Caco-2 (cell line): Measurements from ENCODE around the gene RAP1A. TPM values are rescaled to one million over a fixed set of nuclear protein-coding genes. Genes with fewer than 3 reads are reported as not detected.

Experiments used
- BruUV-seq: library from RNA; stranded (reverse); fragments of 400-500 nt; replicated peaks from 2 replicates; lab custom pipeline; 2021; lab: Mats Ljungman, UMichigan
- CTCF ChIA-PET: fragments of 300-600 bp; sonication (Branson Sonifier 250); formaldehyde crosslinking; loops from one replicate; lab custom pipeline; 2022; ENCODE audit warnings: antibody characterized with exemption; lab: Charles Lee
- POLR2A ChIA-PET: fragments of 300-600 bp; sonication (Branson Sonifier 250); formaldehyde crosslinking; loops from one replicate; lab custom pipeline; 2022; ENCODE audit warnings: antibody characterized with exemption; lab: Charles Lee
- DNase-seq, 2 experiments: peaks; one replicate each; pipeline versions ENCODE4 v3.0.0 to v3.0.0-alpha.2; 2020 to 2022
- H3K27me3 ChIP-seq: replicated peaks from 2 replicates; pipeline ENCODE4 v1.6.0; 2011; ENCODE audit warnings: low read length; ENCODE audit not compliant: control insufficient read depth, insufficient read depth
- H3K36me3 ChIP-seq: 2 replicates; pipeline ENCODE4 v1.5.1; 2011; ENCODE audit warnings: low read length; ENCODE audit not compliant: control insufficient read depth, insufficient read depth
- H3K4me1 ChIP-seq: fragments of 250-450 bp; sonication (Bioruptor Pico); 2 replicates; pipeline ENCODE4 v1.5.1; 2020; ENCODE audit warnings: mild to moderate bottlenecking
- H3K4me3 ChIP-seq: 2 replicates; pipeline ENCODE4 v1.5.1; 2011; ENCODE audit warnings: low read depth, mild to moderate bottlenecking, control low read depth, low read length
- H3K9me3 ChIP-seq: fragments of 250-450 bp; sonication (Bioruptor Pico); 2 replicates; pipeline ENCODE4 v1.5.1; 2020; ENCODE audit warnings: mild to moderate bottlenecking, moderate library complexity
- H3K27ac Mint-ChIP-seq: one replicate; pipeline ENCODE4 v1.8.0; 2022; ENCODE audit warnings: mixed read lengths; ENCODE audit not compliant: unreplicated experiment
- H3K27me3 Mint-ChIP-seq: one replicate; pipeline ENCODE4 v1.8.0; 2022; ENCODE audit warnings: mixed read lengths; ENCODE audit not compliant: insufficient read depth, unreplicated experiment
- H3K36me3 Mint-ChIP-seq: one replicate; pipeline ENCODE4 v1.8.0; 2022; ENCODE audit warnings: mild to moderate bottlenecking, mixed read lengths; ENCODE audit not compliant: insufficient read depth, unreplicated experiment
- H3K4me1 Mint-ChIP-seq: one replicate; pipeline ENCODE4 v1.8.0; 2022; ENCODE audit warnings: low read depth, mixed read lengths; ENCODE audit not compliant: unreplicated experiment
- H3K4me3 Mint-ChIP-seq: one replicate; pipeline ENCODE4 v1.8.0; 2022; ENCODE audit warnings: mild to moderate bottlenecking, moderate library complexity, mixed read lengths; ENCODE audit not compliant: unreplicated experiment
- H3K9me3 Mint-ChIP-seq: one replicate; pipeline ENCODE4 v1.8.0; 2022; ENCODE audit warnings: mixed read lengths; ENCODE audit not compliant: unreplicated experiment
- intact Hi-C: fragments of 100-400 bp; cut with micrococcal nuclease; formaldehyde crosslinking; loops from one replicate; pipeline ENCODE4 v1.10.0; 2022; ENCODE audit not compliant: unreplicated experiment
- total RNA-seq: library from RNA; stranded (reverse); gene quantifications from 2 replicates; pipeline ENCODE4 v1.2.3, GENCODE V29; 2022
- TF ChIP-seq, protein P1 (sequence below), 2 experiments: fragments of 200-600 bp in 1 of 2; IDR thresholded peaks; 1 replicate in 1 of 2; 2 replicates in 1 of 2; pipeline versions ENCODE4 v1.5.1 to v1.8.0; 2011 to 2022; ENCODE audit warnings: antibody characterized with exemption in 1 of 2, control low read depth in 1 of 2, inconsistent platforms in 1 of 2, low read depth in 1 of 2, low read length in 1 of 2, mild to moderate bottlenecking in 1 of 2, moderate library complexity in 1 of 2; ENCODE audit not compliant: insufficient read depth in 1 of 2, severe bottlenecking in 1 of 2, unreplicated experiment in 1 of 2

The RAP1A gene
- total RNA-seq, 1 experiment from 2014 or later, result 64.1 TPM

DNA sequence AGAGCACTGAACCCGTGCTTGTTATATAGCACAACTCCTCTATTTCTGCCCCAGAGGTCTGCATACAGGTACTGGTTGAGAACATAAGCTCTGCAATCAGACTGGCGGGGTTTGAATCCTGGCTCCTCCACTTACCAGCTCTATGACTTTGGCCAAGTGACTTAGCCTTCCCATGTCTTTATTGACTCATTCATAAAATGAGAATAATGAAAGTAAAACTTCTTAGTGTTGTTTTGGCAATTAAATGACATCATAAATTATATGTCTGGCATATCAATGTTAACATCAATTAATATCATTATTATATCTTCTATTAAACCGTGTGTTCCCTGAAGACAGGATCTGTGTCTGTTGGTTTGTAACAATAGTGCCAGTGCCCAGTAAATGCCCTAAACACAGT lies 115.3 kb downstream of the RAP1A start:
- no TSS peak for BruUV-seq
- CTCF ChIA-PET, result no interaction called here

DNA sequence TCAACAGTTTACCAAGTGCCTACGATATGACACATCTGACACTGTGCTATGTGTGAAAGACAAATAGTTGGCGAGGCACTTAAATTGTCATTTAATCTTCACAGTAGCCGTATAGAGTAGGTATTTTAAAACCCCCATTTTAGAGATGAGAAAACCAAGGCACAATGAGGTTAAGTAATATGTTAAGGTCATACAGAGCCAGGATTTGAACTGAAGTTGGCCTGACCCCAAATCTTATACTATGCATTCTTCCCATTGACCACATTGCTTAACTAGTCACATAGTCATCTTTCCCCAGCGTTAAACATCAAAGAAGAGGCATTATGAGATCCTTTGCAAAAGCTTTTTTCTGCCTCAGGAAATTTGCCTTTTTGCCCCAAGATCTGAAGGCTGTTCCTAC lies 115.7 kb downstream of the RAP1A start:
- no peaks in the 10 kb centered on the region for H3K36me3 ChIP-seq
- POLR2A ChIA-PET, result no interaction called here
- H3K9me3 ChIP-seq, result no peaks in the 10 kb centered on the region
- H3K36me3 Mint-ChIP-seq, result peaks cover 12% of the 10 kb centered on the region
- DNase-seq, result no peak
- TF ChIP-seq, protein P1, sequence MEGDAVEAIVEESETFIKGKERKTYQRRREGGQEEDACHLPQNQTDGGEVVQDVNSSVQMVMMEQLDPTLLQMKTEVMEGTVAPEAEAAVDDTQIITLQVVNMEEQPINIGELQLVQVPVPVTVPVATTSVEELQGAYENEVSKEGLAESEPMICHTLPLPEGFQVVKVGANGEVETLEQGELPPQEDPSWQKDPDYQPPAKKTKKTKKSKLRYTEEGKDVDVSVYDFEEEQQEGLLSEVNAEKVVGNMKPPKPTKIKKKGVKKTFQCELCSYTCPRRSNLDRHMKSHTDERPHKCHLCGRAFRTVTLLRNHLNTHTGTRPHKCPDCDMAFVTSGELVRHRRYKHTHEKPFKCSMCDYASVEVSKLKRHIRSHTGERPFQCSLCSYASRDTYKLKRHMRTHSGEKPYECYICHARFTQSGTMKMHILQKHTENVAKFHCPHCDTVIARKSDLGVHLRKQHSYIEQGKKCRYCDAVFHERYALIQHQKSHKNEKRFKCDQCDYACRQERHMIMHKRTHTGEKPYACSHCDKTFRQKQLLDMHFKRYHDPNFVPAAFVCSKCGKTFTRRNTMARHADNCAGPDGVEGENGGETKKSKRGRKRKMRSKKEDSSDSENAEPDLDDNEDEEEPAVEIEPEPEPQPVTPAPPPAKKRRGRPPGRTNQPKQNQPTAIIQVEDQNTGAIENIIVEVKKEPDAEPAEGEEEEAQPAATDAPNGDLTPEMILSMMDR (IDR thresholded peaks at IDR 0.05; ENCODE audit: insufficient read depth in 1 of 2, low read depth in 1 of 2, low read length in 1 of 2, severe bottlenecking in 1 of 2, unreplicated experiment in 1 of 2), result no peak
- H3K9me3 Mint-ChIP-seq, result no peaks in the 10 kb centered on the region
- CTCF ChIA-PET, result no interaction called here
- H3K4me3 ChIP-seq, result no peak overlapping the region
- H3K4me1 Mint-ChIP-seq, result peaks cover 20% of the 10 kb centered on the region
- intact Hi-C loops, result no loop called here
- H3K27ac Mint-ChIP-seq, result no peak overlapping the region
- H3K4me3 Mint-ChIP-seq, result no peak overlapping the region
- peaks cover 4% of the 10 kb centered on the region; the same call in 1 of the 2 replicates for H3K4me1 ChIP-seq
- BruUV-seq, result no TSS peak
- no peaks in the 10 kb centered on the region for H3K27me3 ChIP-seq
- H3K27me3 Mint-ChIP-seq, result no peaks in the 10 kb centered on the region

More for the DNA sequence above, 115.3 kb downstream of the RAP1A start:
- H3K27me3 Mint-ChIP-seq, result no peaks in the 10 kb centered on the region
- Histone ChIP-seq H3K9me3 (no peaks in the 10 kb centered on the region), H3K4me1 (peaks cover 4% of the 10 kb centered on the region; the same call in 1 of the 2 replicates), H3K27me3 (no peaks in the 10 kb centered on the region), H3K4me3 (no peak overlapping the region), H3K36me3 (no peaks in the 10 kb centered on the region)
- POLR2A ChIA-PET, result no interaction called here
- no peak overlapping the region for H3K27ac Mint-ChIP-seq
- no peak overlapping the region for H3K4me3 Mint-ChIP-seq
- TF ChIP-seq, protein P1 (IDR thresholded peaks at IDR 0.05; ENCODE audit: insufficient read depth in 1 of 2, low read depth in 1 of 2, low read length in 1 of 2, severe bottlenecking in 1 of 2, unreplicated experiment in 1 of 2), result no peak
- no peaks in the 10 kb centered on the region for H3K9me3 Mint-ChIP-seq
- intact Hi-C loops, result no loop called here
- peaks cover 7% of the 10 kb centered on the region for H3K36me3 Mint-ChIP-seq
- peaks cover 24% of the 10 kb centered on the region for H3K4me1 Mint-ChIP-seq
- no peak for DNase-seq

DNA sequence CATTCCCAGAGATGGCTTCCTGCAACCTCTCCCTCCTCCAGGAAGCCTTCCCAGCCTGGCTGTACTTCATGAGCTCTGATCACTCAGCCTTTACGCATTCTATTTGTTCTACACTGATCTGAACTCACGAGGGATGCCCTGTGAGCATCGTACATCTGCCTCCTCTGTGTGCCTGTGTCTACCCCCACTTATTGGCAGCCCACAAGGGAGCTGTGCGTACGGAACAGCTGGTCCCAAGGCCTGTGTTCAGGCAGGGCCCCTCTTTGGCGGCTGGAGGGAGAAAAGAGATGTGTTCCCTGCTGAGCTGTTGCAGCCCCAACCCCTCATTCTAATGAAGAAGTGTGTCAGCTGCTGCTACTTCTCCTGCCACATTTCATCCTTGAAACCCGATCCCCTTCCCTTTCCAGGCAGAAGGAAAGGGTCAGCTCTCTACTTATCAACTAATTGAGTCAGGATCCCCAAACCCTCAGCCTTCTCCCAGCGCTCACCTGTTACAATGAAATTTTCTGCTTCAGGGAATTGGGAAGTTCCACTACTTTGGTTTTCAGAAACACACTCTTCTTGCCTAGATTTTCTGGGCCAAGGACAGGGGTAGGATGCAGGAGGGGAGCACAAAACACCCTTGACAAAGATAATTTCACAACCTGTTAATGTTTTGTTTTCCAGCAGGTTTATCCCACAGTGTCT lies 116.4 kb downstream of the RAP1A start:
- Mint-ChIP-seq H3K27me3 (no peaks in the 10 kb centered on the region), H3K36me3 (peaks cover 16% of the 10 kb centered on the region), H3K9me3 (no peaks in the 10 kb centered on the region), H3K4me3 (no peak overlapping the region), H3K4me1 (peaks cover 16% of the 10 kb centered on the region), H3K27ac (no peak overlapping the region)
- H3K4me1 ChIP-seq, result peaks cover 4% of the 10 kb centered on the region
- no peak overlapping the region for H3K4me3 ChIP-seq
- POLR2A ChIA-PET, result no interaction called here
- intact Hi-C loops, result no loop called here
- no TSS peak for BruUV-seq
- DNase-seq, result no peak
- TF ChIP-seq, protein P1 (IDR thresholded peaks at IDR 0.05; ENCODE audit: insufficient read depth in 1 of 2, low read depth in 1 of 2, low read length in 1 of 2, severe bottlenecking in 1 of 2, unreplicated experiment in 1 of 2), result no peak
- CTCF ChIA-PET, result interaction anchor here (0.6 kb wide), 1 partner anchor 48 kb away, joined by 3 read pairs; no protein-coding TSS in a partner anchor
- H3K27me3 ChIP-seq, result no peaks in the 10 kb centered on the region
- no peaks in the 10 kb centered on the region for H3K36me3 ChIP-seq
- no peaks in the 10 kb centered on the region for H3K9me3 ChIP-seq
